Body of pancreas (tissue), 4 donors: ENCODE results near the gene DNASE1L3.

Source experiments
- CTCF ChIP-seq, 7 experiments: fragments of 450-650 bp in 4 of 7; fragments of 200-600 bp in 3 of 7; sonication (generic) in 3 of 7; IDR thresholded peaks; one replicate each; pipeline ENCODE4 v1.5.1; 2016 to 2019; ENCODE audit warnings: antibody characterized with exemption in 7 of 7
- POLR2A ChIP-seq, 3 donors: fragments of 450-650 bp; IDR thresholded peaks; one replicate each; pipeline ENCODE4 v1.6.1; 2016; ENCODE audit warnings: antibody characterized with exemption in 3 of 3, mild to moderate bottlenecking in 2 of 3

DNA sequence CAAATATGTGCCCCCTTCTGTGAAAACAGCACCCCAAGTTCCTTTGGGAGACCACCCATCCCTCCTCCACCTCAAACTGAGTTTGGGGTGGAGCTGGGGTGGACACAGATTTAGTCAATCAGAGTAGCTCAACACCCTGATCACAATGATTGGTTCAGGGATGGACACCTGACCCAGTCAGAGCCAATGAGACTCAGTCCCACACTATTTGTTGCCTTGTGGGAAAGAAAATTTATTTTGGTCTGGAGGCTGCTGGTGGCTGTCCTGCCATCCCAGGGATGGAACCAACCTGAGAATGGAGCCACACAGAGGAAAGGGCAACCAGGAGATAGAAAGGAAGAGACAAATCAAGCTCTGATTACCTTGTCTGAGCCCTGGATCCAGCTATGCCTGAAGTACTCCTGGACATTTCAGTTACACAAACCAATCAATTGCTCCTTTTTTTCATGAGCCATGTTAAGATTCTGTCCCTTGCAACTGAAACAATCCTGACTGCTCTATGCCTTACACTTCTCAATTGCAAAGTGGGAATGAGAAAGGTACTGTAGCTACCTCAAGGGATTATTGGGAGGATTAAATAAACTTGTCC lies 10.6 kb downstream of the DNASE1L3 start:
- TF ChIP-seq POLR2A (IDR thresholded peaks at IDR 0.05) (no peak), CTCF (IDR thresholded peaks at IDR 0.05) (no peak)
